Mesothelial cell of epicardium (in vitro differentiated cells): ENCODE results near the gene DCAF10. TPM values are rescaled to one million over a fixed set of nuclear protein-coding genes. Genes with fewer than 3 reads are reported as not detected.

Experiments used
- DNase-seq, 2 experiments: peaks; one replicate each; pipeline ENCODE4 v3.0.0; 2021; ENCODE audit warnings: low spot score in 2 of 2; ENCODE audit not compliant: unreplicated experiment in 2 of 2
- H3K27ac Mint-ChIP-seq: 2 replicates; pipeline ENCODE4 v1.8.0; 2021; ENCODE audit warnings: mixed read lengths
- H3K27me3 Mint-ChIP-seq: 2 replicates; pipeline ENCODE4 v1.8.0; 2021; ENCODE audit warnings: low read depth, mixed read lengths
- H3K36me3 Mint-ChIP-seq: 2 replicates; pipeline ENCODE4 v1.8.0; 2021; ENCODE audit warnings: mixed read lengths
- H3K4me1 Mint-ChIP-seq: 2 replicates; pipeline ENCODE4 v1.8.0; 2021; ENCODE audit warnings: mixed read lengths
- H3K4me3 Mint-ChIP-seq: 2 replicates; pipeline ENCODE4 v1.8.0; 2021; ENCODE audit warnings: mild to moderate bottlenecking, moderate library complexity, mixed read lengths
- H3K9me3 Mint-ChIP-seq: 2 replicates; pipeline ENCODE4 v1.8.0; 2021; ENCODE audit warnings: mixed read lengths
- total RNA-seq: library from RNA; stranded (reverse); gene quantifications from 3 replicates; pipeline ENCODE4 v1.2.1, GENCODE V29; 2021
- TF ChIP-seq, protein P1 (sequence below): fragments of 200-600 bp; sonication (generic); IDR thresholded peaks from one replicate; pipeline ENCODE4 v1.5.0; 2021; ENCODE audit warnings: antibody characterized with exemption; ENCODE audit not compliant: unreplicated experiment

Gene DCAF10
- total RNA-seq, 1 donor from 2014 or later, result 30.9 TPM

DNA sequence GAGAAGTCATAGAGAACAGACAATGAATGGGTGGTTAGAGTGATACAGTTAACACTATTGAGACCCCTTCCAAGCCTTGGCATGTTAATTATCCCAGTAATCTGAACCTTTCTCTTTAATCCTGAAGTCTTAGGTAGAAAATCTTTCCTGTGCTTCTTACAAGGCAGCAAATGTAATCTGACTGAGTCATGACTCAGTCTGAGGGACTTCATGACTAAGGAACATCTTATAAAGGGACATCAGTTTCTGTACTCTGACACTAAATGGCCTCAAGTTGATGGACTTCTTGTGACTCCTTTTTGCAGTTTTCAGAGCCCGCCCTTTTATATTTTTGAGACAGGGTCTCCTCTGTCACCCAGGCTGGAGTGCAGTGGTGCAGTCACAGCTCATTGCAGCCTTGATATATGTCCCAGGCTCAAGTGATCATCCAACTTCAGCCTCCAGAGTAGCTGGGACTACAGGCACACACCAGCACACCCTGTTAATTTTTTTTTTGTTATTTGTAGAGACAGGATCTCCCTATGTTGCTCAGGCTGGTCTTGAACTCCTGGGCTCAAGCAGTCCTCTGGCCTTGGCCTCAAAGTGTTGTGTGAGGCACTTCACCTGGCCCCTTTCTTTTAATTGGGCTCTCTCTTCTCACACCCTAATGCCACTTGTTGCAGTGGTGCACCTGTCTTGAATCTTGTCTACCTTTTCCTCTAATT lies 25.2 kb upstream of the DCAF10 start:
- H3K9me3 Mint-ChIP-seq, result no peaks in the 10 kb centered on the region
- peaks cover 32% of the 10 kb centered on the region for H3K36me3 Mint-ChIP-seq
- H3K27ac Mint-ChIP-seq, result no peak overlapping the region
- no peak for DNase-seq
- TF ChIP-seq, protein P1, sequence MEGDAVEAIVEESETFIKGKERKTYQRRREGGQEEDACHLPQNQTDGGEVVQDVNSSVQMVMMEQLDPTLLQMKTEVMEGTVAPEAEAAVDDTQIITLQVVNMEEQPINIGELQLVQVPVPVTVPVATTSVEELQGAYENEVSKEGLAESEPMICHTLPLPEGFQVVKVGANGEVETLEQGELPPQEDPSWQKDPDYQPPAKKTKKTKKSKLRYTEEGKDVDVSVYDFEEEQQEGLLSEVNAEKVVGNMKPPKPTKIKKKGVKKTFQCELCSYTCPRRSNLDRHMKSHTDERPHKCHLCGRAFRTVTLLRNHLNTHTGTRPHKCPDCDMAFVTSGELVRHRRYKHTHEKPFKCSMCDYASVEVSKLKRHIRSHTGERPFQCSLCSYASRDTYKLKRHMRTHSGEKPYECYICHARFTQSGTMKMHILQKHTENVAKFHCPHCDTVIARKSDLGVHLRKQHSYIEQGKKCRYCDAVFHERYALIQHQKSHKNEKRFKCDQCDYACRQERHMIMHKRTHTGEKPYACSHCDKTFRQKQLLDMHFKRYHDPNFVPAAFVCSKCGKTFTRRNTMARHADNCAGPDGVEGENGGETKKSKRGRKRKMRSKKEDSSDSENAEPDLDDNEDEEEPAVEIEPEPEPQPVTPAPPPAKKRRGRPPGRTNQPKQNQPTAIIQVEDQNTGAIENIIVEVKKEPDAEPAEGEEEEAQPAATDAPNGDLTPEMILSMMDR, result no peak
- H3K27me3 Mint-ChIP-seq, result no peaks in the 10 kb centered on the region
- H3K4me3 Mint-ChIP-seq, result no peak overlapping the region
- no peaks in the 10 kb centered on the region for H3K4me1 Mint-ChIP-seq

DNA sequence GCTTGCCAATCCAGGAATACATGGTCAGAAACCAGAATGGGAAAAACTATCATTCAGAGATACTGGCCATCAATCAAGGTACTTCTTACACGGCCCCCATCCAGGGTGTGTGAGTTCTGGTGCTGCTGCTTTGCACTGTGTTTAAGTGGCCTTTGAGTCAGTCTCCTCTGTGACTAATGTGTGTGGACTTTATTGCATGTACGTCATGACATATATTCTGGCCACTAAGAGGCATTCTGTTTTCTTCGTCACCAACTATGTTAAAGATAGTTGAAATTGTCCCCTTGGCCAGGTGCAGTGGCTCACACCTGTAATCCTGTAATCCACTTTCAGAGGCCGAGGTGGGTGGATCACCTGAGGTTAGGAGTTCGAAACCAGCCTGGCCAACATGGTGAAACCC lies 24.3 kb upstream of the DCAF10 start:
- TF ChIP-seq, protein P1, result no peak
- Mint-ChIP-seq H3K4me1 (no peaks in the 10 kb centered on the region), H3K4me3 (no peak overlapping the region), H3K9me3 (no peaks in the 10 kb centered on the region), H3K36me3 (peaks cover 34% of the 10 kb centered on the region), H3K27ac (no peak overlapping the region), H3K27me3 (no peaks in the 10 kb centered on the region)
- no peak for DNase-seq

DNA sequence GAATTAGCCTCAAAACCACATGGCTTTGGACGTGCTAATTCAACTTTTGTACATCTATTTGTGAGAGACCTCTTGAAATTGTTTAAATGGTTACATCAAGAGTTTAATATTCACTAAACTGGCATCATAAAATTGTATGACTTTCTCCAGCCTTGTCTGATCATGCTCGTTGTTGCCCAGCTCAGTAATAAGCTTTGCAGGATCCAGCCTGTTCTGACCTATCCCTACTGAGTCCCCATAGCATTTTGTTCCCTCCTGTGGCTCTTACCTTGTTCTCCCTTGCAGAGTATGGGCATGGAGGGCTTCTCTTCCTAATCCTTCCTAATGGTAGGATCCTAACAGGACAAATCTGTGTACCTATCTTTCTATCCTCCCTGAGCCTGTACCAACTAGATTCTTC lies 22.1 kb upstream of the DCAF10 start:
- H3K27ac Mint-ChIP-seq, result no peak overlapping the region
- TF ChIP-seq, protein P1, result no peak
- peaks cover 35% of the 10 kb centered on the region for H3K36me3 Mint-ChIP-seq
- no peaks in the 10 kb centered on the region for H3K9me3 Mint-ChIP-seq
- no peak for DNase-seq
- H3K4me1 Mint-ChIP-seq, result peaks cover 6% of the 10 kb centered on the region
- H3K27me3 Mint-ChIP-seq, result no peaks in the 10 kb centered on the region
- H3K4me3 Mint-ChIP-seq, result no peak overlapping the region

DNA sequence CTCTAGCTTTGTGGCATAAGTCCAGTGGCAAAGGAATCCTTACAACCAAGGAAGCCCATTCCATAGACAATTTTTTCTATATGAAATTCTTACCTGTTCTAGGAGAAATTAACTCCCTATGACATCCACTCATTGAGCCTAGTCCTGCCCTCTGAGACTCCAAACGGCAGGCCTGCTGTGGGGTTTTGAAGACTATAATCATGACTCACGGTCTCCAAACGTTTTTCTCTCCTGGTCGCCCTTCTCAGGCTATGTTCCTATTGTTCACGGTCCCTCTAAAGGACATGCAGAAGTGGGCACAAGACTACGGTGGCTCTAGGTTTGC lies 16.3 kb upstream of the DCAF10 start:
- no peaks in the 10 kb centered on the region for H3K27me3 Mint-ChIP-seq
- H3K9me3 Mint-ChIP-seq, result no peaks in the 10 kb centered on the region
- TF ChIP-seq, protein P1, result no peak
- H3K4me3 Mint-ChIP-seq, result peak overlapping the region; percentile 98
- H3K27ac Mint-ChIP-seq, result peak overlapping the region; percentile 98
- no peak for DNase-seq
- H3K36me3 Mint-ChIP-seq, result peaks cover 12% of the 10 kb centered on the region
- H3K4me1 Mint-ChIP-seq, result peaks cover 19% of the 10 kb centered on the region

DNA sequence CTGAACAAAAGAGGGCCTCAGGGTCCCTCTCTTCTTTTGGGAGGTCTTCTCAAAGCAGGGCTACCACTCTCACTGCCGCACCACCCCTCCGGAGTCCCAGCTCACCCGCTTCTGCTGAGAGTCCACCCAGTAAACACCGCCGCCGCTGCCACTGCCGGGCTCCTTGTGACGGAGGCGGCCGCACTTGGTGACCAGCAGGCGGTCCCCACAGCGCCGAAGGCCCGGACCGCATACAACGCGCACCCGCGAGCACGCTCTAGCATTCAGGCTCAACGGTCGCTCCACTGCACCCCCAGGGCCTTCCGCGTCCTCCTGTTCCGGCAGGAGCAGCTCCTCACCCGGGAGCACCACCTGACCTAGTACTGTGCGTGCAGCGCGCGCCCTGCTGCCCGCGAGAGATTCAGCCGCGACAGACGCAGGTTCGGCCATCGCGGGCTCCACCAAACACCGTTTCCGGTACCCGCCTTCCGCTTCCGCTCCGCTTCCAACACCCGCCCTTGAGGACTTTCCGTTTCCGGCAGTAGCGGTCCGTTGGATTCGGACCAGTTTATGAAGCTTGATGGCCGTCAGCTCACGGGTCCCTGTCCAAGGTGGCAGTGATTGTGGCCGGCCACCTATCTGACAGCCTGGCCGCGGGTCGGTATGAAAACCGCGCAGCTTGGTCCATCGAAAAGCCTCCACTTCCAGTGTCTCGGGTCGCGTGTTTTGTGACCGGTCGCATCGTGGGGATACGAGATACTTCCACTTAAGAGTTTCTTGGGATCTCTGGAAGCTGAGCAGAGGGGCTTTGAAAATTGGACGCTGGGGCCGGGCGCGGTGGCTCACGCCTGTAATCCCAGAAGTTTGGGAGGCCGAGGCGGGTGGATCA lies 15.7 kb upstream of the DCAF10 start, which contains the start of gene EXOSC3:
TSS of gene EXOSC3 (minus strand) at position 449 of the 868 bp plus-strand sequence. CDS start at position 429, 20 bp downstream.
- H3K4me3 Mint-ChIP-seq, result peak within 1 kb of the TSS; percentile 98
- peaks cover 12% of the 10 kb centered on the region for H3K36me3 Mint-ChIP-seq
- TF ChIP-seq, protein P1, result no peak
- no peaks in the 10 kb centered on the region for H3K27me3 Mint-ChIP-seq
- H3K9me3 Mint-ChIP-seq, result no peaks in the 10 kb centered on the region
- peak within 1 kb of the TSS; percentile 98 for H3K27ac Mint-ChIP-seq
- peaks cover 19% of the 10 kb centered on the region for H3K4me1 Mint-ChIP-seq
- DNase-seq, result peak; percentile 64 to 82
